Keratinocyte (primary cell): ENCODE results near the gene NECAP2.

Experiments
- CTCF ChIP-seq, 3 experiments: IDR thresholded peaks in 1 of 3; conservative IDR thresholded peaks in 1 of 3; optimal IDR thresholded peaks in 1 of 3; 2 replicates in 2 of 3; 3 replicates in 1 of 3; pipeline versions ENCODE3 to v1.5.1; 2011; ENCODE audit warnings: low read length in 3 of 3, mild to moderate bottlenecking in 3 of 3, moderate library complexity in 2 of 3, control low read depth in 1 of 3, inconsistent platforms in 1 of 3; ENCODE audit not compliant: insufficient read depth in 2 of 3; ENCODE audit errors: extremely low read depth in 1 of 3
- EZH2 ChIP-seq: IDR thresholded peaks from one replicate; pipeline ENCODE4 v1.6.1; 2012; ENCODE audit warnings: inconsistent platforms, mild to moderate bottlenecking, low read length, moderate library complexity

GRCh38 chr1:16464917-16465625 lies 24.5 kb downstream of the NECAP2 start:
- no peak for TF ChIP-seq CTCF (optimal IDR thresholded peaks at IDR 0.05 in 1 of 3, IDR thresholded peaks at IDR 0.05 in 1 of 3, conservative IDR thresholded peaks at IDR 0.05 in 1 of 3; ENCODE audit: extremely low read depth in 1 of 3, insufficient read depth in 2 of 3, low read length in 3 of 3)
- no peak for TF ChIP-seq EZH2
